Mammary epithelial cell (primary cell): ENCODE data around the gene AKR7A3.

ENCODE experiments used
- CTCF ChIP-seq, 2 donors: IDR thresholded peaks in 1 of 2; conservative IDR thresholded peaks in 1 of 2; 2 replicates each; pipeline ENCODE4 v1.5.1; 2011 to 2012; ENCODE audit warnings: inconsistent platforms in 2 of 2, low read length in 2 of 2, mild to moderate bottlenecking in 2 of 2, control low read depth in 1 of 2, low read depth in 1 of 2; ENCODE audit not compliant: insufficient read depth in 1 of 2; ENCODE audit errors: extremely low read depth in 1 of 2
- EZH2 ChIP-seq: IDR thresholded peaks from 2 replicates; pipeline ENCODE4 v1.6.1; 2012; ENCODE audit warnings: low read length, inconsistent platforms, borderline replicate concordance

- TF ChIP-seq CTCF (conservative IDR thresholded peaks at IDR 0.05 in 1 of 2, IDR thresholded peaks at IDR 0.05 in 1 of 2; ENCODE audit: extremely low read depth in 1 of 2, insufficient read depth in 1 of 2, low read depth in 1 of 2, low read length in 2 of 2) (no peak), EZH2 (no peak)
Measured at GRCh38 chr1:19260211-19261138, 28.1 kb downstream of the AKR7A3 start.
